Measurements from ENCODE around the gene OPA1.

Gene OPA1

DNA sequence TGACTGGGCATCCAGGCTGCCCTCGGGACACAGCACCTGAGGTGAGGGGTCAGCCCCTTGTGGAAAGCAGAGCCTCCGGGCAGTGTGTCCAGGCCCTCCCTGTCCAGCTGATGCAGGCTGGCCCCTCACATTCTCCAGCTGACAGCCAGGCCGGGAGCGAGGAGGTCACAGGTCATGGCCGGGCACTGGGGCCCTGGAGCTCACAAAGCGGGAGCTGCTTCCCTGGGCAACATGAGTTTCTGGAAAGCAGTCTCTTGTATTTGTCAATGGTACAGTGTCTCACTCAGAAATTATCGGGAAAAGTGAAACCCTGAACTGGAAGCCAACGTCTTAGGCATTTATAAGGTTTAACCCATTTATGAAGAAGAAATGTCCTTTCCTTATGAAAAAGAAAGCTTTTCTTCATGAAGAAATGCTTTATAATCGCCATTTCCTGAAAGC, 118.5 kb downstream of the OPA1 start:
- DNase-seq = no peak

GRCh38 chr3:193711964-193712598, 119.1 kb downstream of the OPA1 start:
- DNase-seq = no peak

GRCh38 chr3:193712938-193713337, 119.9 kb downstream of the OPA1 start:
- DNase-seq = no peak

GRCh38 chr3:193714523-193715137, 121.6 kb downstream of the OPA1 start:
- no peak for DNase-seq

DNA sequence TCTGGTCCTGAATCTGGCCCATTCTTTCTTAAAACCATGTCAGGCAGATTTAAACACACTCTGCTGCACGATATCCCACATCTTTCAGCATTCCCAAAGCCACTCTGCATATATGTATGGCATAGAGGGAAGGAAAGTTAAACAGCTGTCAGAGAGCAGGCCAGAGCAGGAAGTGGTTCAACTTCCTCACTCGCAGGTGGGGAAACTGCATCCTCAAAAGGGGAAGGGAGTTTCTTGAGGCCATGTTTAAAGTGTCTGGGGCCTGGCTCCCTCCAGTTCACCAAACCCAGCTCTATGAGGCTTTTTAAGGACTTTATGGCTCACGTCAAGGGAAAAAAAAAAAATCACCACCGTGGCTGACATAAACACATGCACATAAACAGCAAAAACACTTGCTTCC, 123.1 kb downstream of the OPA1 start:
- DNase-seq = no peak

DNA sequence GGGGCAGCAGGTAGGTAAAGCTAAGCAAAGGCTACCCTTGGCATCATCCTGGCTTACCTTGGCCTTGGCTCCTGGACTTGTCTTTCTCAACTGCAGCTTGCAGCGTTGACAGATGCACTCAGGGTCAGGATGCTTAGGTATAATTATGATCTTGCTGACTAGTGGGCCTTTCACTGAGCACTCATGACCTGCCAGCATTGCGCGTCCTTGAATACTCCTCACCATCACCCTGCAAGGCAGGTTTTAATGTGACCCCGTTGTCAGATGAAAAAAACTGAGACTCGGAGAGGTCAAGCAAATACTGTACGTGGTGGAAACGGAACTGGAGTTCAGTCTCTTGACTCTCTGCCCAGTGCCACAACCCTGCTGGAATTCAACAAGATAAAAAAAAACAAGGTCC, 126.7 kb downstream of the OPA1 start:
- DNase-seq = no peak

DNA sequence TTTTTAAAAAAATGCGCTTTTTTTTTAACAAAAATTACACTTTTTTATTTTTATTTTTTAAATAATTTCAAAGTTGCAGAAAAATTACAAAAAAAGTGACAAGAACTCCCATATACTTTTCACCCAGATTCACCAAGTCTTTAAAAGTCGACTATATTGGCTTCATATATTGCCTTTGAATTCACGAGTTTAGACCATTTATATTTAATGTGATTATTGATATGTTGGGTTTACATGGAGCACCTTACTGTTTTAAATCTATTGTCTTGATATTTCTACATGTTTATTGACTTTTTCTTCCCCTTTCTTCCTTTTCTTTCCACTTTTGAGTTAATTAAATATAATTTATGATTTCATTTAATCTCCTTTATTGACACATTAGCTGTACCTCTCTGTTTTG, 127.2 kb downstream of the OPA1 start:
- no peak for DNase-seq

DNA sequence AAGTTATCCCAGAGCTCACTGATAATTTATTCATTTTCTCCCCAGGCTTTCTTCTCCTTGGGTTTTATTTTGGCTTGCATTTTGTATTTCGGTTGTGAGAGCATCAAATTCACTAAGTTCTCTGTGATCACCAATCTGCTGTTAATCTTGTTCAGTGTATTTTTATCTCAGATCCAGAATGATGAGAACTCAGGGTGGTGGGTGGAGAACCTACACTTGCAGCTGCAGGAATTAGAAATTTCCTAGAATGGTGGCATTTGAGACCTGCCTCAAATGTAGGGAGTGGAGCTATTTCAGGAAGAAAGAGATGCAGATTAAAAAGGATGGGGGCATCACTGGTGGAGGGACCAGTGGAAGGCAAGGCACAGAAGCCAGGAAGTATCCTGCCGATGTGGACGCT, 129.6 kb downstream of the OPA1 start:
- no peak for DNase-seq

- no peak for DNase-seq
Observed at GRCh38 chr3:193727089-193727488, 134.1 kb downstream of the OPA1 start.

DNA sequence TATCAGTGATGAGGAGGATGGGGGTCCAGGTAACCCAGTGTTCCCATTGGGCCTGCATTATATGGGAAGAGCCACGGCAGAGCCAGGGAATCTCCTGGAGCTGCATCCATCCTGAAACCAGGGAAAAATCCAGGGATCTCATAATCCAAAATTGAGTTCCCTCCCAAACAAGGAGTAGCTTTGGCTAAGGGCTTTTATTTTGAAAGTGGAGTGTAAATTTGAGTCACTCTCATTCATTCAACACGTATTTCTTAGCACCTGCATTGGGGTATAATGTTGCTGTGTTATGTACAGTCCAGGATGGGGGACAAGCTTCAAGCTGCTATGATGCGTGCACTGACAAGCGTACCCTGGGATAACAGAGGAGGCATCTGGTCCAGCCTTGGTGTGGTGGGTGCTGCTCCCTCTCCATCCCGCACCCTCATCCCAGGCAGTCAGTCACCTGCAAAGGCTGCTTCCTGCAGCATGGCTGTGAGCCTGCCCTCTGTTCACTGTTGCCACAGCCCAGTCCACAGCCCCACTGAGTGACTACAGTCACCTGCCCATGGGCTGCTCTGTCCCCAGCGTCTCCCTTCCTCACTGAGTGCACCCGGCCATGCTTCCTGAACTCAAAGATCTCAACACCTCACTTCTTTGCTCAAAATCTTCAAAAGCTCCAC, 135.6 kb downstream of the OPA1 start:
- no peak for DNase-seq

- no peak for DNase-seq
Observed at GRCh38 chr3:193729088-193729465, 136.1 kb downstream of the OPA1 start.

- no peak for DNase-seq
Observed at GRCh38 chr3:193729601-193730000, 136.6 kb downstream of the OPA1 start.

DNA sequence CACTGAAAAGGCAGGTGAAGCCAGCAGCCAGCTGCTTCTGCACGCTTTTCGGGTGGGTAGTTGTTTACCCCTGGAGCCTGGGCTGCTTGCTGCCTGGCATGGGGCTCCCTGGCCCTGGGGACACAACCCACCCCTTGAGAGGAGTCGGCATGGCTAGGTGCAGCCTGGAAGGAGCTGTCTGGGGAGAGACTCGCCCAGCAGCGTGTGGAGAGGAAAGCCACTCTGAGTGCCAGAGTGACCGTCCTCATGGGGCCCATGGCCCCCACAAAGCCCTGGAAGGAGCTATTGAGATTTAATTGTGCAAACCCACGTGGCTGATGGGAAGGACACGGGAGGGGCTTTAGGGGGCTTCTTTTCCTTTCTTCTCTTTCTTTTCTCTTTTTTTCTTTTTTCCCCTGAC, 137.5 kb downstream of the OPA1 start:
- no peak for DNase-seq

GRCh38 chr3:193730976-193731375, 138.0 kb downstream of the OPA1 start:
- no peak for DNase-seq

DNA sequence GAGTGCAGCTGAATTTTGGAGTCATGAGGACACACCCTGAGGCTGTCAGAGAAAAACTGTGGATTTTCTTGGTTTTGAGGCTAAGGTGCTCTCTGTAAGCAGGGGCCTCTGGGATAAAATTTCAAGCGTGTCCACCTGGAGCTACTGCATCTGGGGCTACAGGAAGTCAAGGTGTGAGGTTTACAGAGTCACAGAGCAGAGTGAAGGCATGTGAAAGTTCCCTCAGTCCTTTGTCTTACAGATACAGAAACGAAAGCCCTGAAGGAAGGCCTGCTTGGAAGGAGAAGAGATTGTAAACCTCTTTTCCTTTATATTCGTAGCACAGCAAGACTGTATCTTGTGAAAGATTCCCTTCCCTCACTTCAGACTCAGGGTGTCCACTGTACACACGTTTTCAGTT, 138.6 kb downstream of the OPA1 start:
- no peak for DNase-seq

GRCh38 chr3:193732391-193732790, 139.4 kb downstream of the OPA1 start:
- DNase-seq = no peak

- no peak for DNase-seq
Observed at GRCh38 chr3:193732827-193733226, 139.8 kb downstream of the OPA1 start.

- DNase-seq = no peak
Observed at GRCh38 chr3:193734737-193735366, 141.8 kb downstream of the OPA1 start.

DNA sequence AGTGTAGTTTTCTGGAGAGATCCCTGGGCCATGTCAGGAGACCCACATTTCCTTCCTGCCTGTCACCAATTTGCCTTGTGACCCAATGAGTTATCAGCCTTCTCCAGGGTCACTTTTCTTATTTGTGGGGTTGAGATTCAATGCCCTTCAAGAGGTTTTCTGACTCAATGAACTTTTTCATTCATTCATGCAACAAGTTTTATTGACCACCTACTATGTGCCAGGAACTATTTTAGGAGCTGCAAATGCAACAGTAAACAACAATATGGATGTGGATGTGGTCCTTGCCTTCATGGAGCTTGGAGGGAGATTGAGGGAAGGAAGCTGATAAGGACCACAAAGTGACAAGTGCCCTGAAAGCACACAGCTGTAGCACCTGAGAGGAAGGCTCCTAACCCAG, 142.8 kb downstream of the OPA1 start:
- no peak for DNase-seq

GRCh38 chr3:193736616-193737015, 143.6 kb downstream of the OPA1 start:
- no peak for DNase-seq

DNA sequence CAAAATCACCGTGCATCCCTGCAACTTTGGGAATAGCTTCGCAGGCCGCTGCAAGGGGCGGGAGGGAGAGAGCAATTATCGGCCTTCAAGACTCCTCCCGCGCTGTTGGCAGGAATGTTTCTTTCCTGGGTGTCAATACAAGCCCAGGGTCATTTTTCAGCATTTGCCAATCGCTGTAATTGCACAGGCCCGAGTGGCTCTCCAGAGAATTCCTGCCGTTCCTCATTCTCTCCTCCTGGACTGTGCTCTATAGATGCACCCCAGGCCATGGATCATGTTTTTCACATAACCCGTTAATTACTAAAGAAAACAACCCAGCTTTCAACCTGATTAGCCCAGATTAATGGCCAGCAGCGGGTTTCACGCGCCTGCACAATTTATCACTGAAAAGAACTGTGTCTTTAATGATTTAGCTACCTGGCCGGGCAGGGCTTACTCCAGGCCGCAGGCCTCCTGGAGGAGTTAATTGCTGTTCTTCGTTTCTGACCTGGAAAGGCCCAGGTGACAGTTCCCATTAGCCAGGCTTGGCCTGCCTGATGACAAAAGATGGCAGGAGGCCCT, 144.3 kb downstream of the OPA1 start:
- no peak for DNase-seq

DNA sequence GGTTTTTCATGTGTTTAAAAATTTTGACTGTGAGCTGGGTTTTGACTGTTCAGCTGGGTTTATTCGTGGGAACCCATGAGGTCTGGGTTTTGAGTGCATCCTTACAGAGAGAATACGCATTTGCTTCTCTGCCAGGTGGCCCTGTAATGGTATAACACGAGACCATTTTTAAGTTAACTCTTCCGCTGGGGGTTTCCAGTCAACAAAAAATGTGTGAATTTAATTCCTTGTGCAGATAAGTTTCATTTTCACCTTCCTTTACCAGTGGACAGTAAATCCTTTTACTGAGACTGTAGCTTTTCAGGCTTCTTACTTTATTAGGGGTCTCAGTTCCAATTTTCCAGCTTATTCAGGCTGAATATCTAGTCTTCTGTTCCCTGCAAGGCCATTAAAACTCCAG, 149.6 kb downstream of the OPA1 start:
- DNase-seq = no peak

DNA sequence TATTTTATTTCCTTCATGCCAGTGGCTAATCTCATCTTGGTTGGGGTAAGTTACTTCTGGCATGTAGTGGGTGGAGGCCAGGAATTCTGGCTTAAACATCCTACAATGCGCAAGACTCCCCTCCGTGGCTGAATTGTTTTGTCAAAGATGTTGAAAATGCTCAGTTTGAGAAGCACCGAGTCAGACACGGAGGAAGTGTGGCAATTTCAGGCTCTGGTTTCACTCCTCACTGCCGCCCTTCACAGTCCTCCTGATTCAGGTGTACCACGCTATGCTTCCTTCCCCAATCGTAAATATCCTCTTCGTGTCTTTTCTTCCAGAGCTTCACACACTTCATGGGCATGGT, 150.7 kb downstream of the OPA1 start:
- DNase-seq = no peak
